ENCODE measurements around the gene TOX2. TPM values are rescaled to one million over a fixed set of nuclear protein-coding genes. Genes with fewer than 3 reads are reported as not detected.
A peak's percentile ranks its signal among the peaks of the same experiment; 100 is the strongest.

TOX2 gene
- total RNA-seq, 5 donors from 2014 or later (not counting 1 experiment from before 2014, with no cell fraction given), result 0.38 to 3.0 (median 1.6) TPM

GRCh38 chr20:43988867-43989266, 74.2 kb downstream of the TOX2 start:
- CTCF ChIA-PET, result no interaction called here
- ATAC-seq (replicated peaks in 1 of 4), result no peak
- Histone ChIP-seq H3K27ac (ENCODE audit: low read length) (no peak overlapping the region), H3K4me1 (ENCODE audit: control insufficient read depth in 1 of 2, extremely low read depth in 1 of 2, insufficient read depth in 2 of 2, low read length in 2 of 2) (peaks cover 4 to 9% of the 10 kb centered on the region in 2 experiments), H3K4me3 (ENCODE audit: control insufficient read depth in 1 of 2, extremely low read depth in 1 of 2, low read length in 1 of 2) (no peak overlapping the region), H3K27me3 (replicated peaks in 1 of 2; ENCODE audit: control insufficient read depth in 2 of 2, extremely low read depth in 1 of 2, insufficient read depth in 2 of 2, low read length in 1 of 2) (peaks cover 0 to 12% of the 10 kb centered on the region in 2 experiments), H3K9me3 (no peaks in the 10 kb centered on the region), H3K36me3 (ENCODE audit: control insufficient read depth in 2 of 2, extremely low read depth in 1 of 2, insufficient read depth in 1 of 2, low read length in 1 of 2) (no peaks in the 10 kb centered on the region)
- WGBS (ENCODE audit: insufficient coverage), result 90% methylated on average over 1 of the region's 1 CpG
- H3K9me3 Mint-ChIP-seq, result peaks cover 0 to 4% (median 0%) of the 10 kb centered on the region in 3 donors
- peaks cover 7 to 15% (median 11%) of the 10 kb centered on the region in 3 donors for H3K4me1 Mint-ChIP-seq
- POLR2A ChIA-PET, result interaction anchor here in 1 of 2 donors (0.7 kb wide), 1 partner anchor 24 kb away, joined by 5 read pairs; no protein-coding TSS in a partner anchor
- no peak for DNase-seq
- no peaks in the 10 kb centered on the region for H3K27me3 Mint-ChIP-seq
- H3K4me3 Mint-ChIP-seq, result no peak overlapping the region
- H3K36me3 Mint-ChIP-seq, result no peaks in the 10 kb centered on the region
- no peak overlapping the region for H3K27ac Mint-ChIP-seq

- ATAC-seq (replicated peaks in 1 of 4) (no peak), DNase-seq (no peak)
- ChIA-PET POLR2A (no interaction called here), CTCF (no interaction called here)
- peaks cover 5 to 17% (median 7%) of the 10 kb centered on the region in 3 donors for H3K4me1 Mint-ChIP-seq
- H3K27ac ChIP-seq (ENCODE audit: low read length), result no peak overlapping the region
- peaks cover 0 to 4% (median 4%) of the 10 kb centered on the region in 3 donors for H3K9me3 Mint-ChIP-seq
- H3K36me3 Mint-ChIP-seq, result no peaks in the 10 kb centered on the region
- H3K4me3 Mint-ChIP-seq, result no peak overlapping the region
- H3K4me1 ChIP-seq (ENCODE audit: control insufficient read depth in 1 of 2, extremely low read depth in 1 of 2, insufficient read depth in 2 of 2, low read length in 2 of 2), result peaks cover 0 to 4% of the 10 kb centered on the region in 2 experiments
- no peaks in the 10 kb centered on the region for H3K27me3 Mint-ChIP-seq
- no peaks in the 10 kb centered on the region for H3K9me3 ChIP-seq
- H3K27ac Mint-ChIP-seq, result no peak overlapping the region
- peaks cover 0 to 15% of the 10 kb centered on the region in 2 experiments for H3K27me3 ChIP-seq (replicated peaks in 1 of 2; ENCODE audit: control insufficient read depth in 2 of 2, extremely low read depth in 1 of 2, insufficient read depth in 2 of 2, low read length in 1 of 2)
- WGBS (ENCODE audit: insufficient coverage), result no CpG with 5 or more reads among the region's 5 CpGs
- no peak overlapping the region for H3K4me3 ChIP-seq (ENCODE audit: control insufficient read depth in 1 of 2, extremely low read depth in 1 of 2, low read length in 1 of 2)
- no peaks in the 10 kb centered on the region for H3K36me3 ChIP-seq (ENCODE audit: control insufficient read depth in 2 of 2, extremely low read depth in 1 of 2, insufficient read depth in 1 of 2, low read length in 1 of 2)
Observed at GRCh38 chr20:43991261-43991660, 76.6 kb downstream of the TOX2 start.

GRCh38 chr20:43991982-43992381, 77.3 kb downstream of the TOX2 start:
- peaks cover 0 to 8% of the 10 kb centered on the region in 2 experiments for H3K4me1 ChIP-seq (ENCODE audit: control insufficient read depth in 1 of 2, extremely low read depth in 1 of 2, insufficient read depth in 2 of 2, low read length in 2 of 2)
- Mint-ChIP-seq H3K4me1 (peaks cover 6 to 22% (median 10%) of the 10 kb centered on the region in 3 donors), H3K4me3 (no peak overlapping the region), H3K9me3 (peaks cover 0 to 4% (median 4%) of the 10 kb centered on the region in 3 donors), H3K27ac (no peak overlapping the region), H3K36me3 (no peaks in the 10 kb centered on the region), H3K27me3 (no peaks in the 10 kb centered on the region)
- H3K4me3 ChIP-seq (ENCODE audit: control insufficient read depth in 1 of 2, extremely low read depth in 1 of 2, low read length in 1 of 2), result no peak overlapping the region
- no peaks in the 10 kb centered on the region for H3K9me3 ChIP-seq
- no peak for ATAC-seq (replicated peaks in 1 of 4)
- H3K27me3 ChIP-seq (replicated peaks in 1 of 2; ENCODE audit: control insufficient read depth in 2 of 2, extremely low read depth in 1 of 2, insufficient read depth in 2 of 2, low read length in 1 of 2), result peaks cover 0 to 15% of the 10 kb centered on the region in 2 experiments
- no peaks in the 10 kb centered on the region for H3K36me3 ChIP-seq (ENCODE audit: control insufficient read depth in 2 of 2, extremely low read depth in 1 of 2, insufficient read depth in 1 of 2, low read length in 1 of 2)
- WGBS (ENCODE audit: insufficient coverage), result 84% methylated on average over 8 of the region's 11 CpGs
- DNase-seq, result no peak
- ChIA-PET POLR2A (no interaction called here), CTCF (no interaction called here)
- no peak overlapping the region for H3K27ac ChIP-seq (ENCODE audit: low read length)

- WGBS (ENCODE audit: insufficient coverage), result 94% methylated on average over 4 of the region's 10 CpGs
- Mint-ChIP-seq H3K36me3 (no peaks in the 10 kb centered on the region), H3K9me3 (peaks cover 0 to 4% (median 4%) of the 10 kb centered on the region in 3 donors), H3K27ac (no peak overlapping the region), H3K4me3 (no peak overlapping the region), H3K27me3 (no peaks in the 10 kb centered on the region), H3K4me1 (peaks cover 6 to 18% (median 10%) of the 10 kb centered on the region in 3 donors)
- POLR2A ChIA-PET, result no interaction called here
- Histone ChIP-seq H3K9me3 (no peaks in the 10 kb centered on the region), H3K27me3 (replicated peaks in 1 of 2; ENCODE audit: control insufficient read depth in 2 of 2, extremely low read depth in 1 of 2, insufficient read depth in 2 of 2, low read length in 1 of 2) (peaks cover 0 to 15% of the 10 kb centered on the region in 2 experiments), H3K27ac (ENCODE audit: low read length) (no peak overlapping the region), H3K36me3 (ENCODE audit: control insufficient read depth in 2 of 2, extremely low read depth in 1 of 2, insufficient read depth in 1 of 2, low read length in 1 of 2) (no peaks in the 10 kb centered on the region), H3K4me1 (ENCODE audit: control insufficient read depth in 1 of 2, extremely low read depth in 1 of 2, insufficient read depth in 2 of 2, low read length in 2 of 2) (peaks cover 0 to 8% of the 10 kb centered on the region in 2 experiments), H3K4me3 (ENCODE audit: control insufficient read depth in 1 of 2, extremely low read depth in 1 of 2, low read length in 1 of 2) (no peak overlapping the region)
- ATAC-seq (replicated peaks in 1 of 4), result no peak
- DNase-seq, result no peak
- CTCF ChIA-PET, result no interaction called here
Observed at GRCh38 chr20:43992885-43993284, 78.2 kb downstream of the TOX2 start.

GRCh38 chr20:43993560-43993959, 78.9 kb downstream of the TOX2 start:
- no peaks in the 10 kb centered on the region for H3K36me3 Mint-ChIP-seq
- DNase-seq (no peak), ATAC-seq (replicated peaks in 1 of 4) (no peak)
- H3K27ac ChIP-seq (ENCODE audit: low read length), result no peak overlapping the region
- H3K4me3 Mint-ChIP-seq, result no peak overlapping the region
- CTCF ChIA-PET, result interaction anchor here in 1 of 2 donors (0.6 kb wide), 1 partner anchor 321 kb away, joined by 3 read pairs; no protein-coding TSS in a partner anchor
- no peaks in the 10 kb centered on the region for H3K27me3 Mint-ChIP-seq
- no peak overlapping the region for H3K27ac Mint-ChIP-seq
- H3K9me3 Mint-ChIP-seq, result peaks cover 0 to 4% (median 4%) of the 10 kb centered on the region in 3 donors
- no peaks in the 10 kb centered on the region for H3K36me3 ChIP-seq (ENCODE audit: control insufficient read depth in 2 of 2, extremely low read depth in 1 of 2, insufficient read depth in 1 of 2, low read length in 1 of 2)
- no peak overlapping the region for H3K4me3 ChIP-seq (ENCODE audit: control insufficient read depth in 1 of 2, extremely low read depth in 1 of 2, low read length in 1 of 2)
- peaks cover 4 to 14% (median 4%) of the 10 kb centered on the region in 3 donors for H3K4me1 Mint-ChIP-seq
- POLR2A ChIA-PET, result no interaction called here
- 67% methylated on average over 3 of the region's 4 CpGs for WGBS (ENCODE audit: insufficient coverage)
- H3K9me3 ChIP-seq, result no peaks in the 10 kb centered on the region
- H3K4me1 ChIP-seq (ENCODE audit: control insufficient read depth in 1 of 2, extremely low read depth in 1 of 2, insufficient read depth in 2 of 2, low read length in 2 of 2), result peaks cover 0 to 6% of the 10 kb centered on the region in 2 experiments
- H3K27me3 ChIP-seq (replicated peaks in 1 of 2; ENCODE audit: control insufficient read depth in 2 of 2, extremely low read depth in 1 of 2, insufficient read depth in 2 of 2, low read length in 1 of 2), result peaks cover 0 to 15% of the 10 kb centered on the region in 2 experiments

GRCh38 chr20:43994486-43995100, 79.9 kb downstream of the TOX2 start:
- H3K27ac Mint-ChIP-seq, result peak overlapping the region in 1 of 2 donors; percentile 23
- Histone ChIP-seq H3K27ac (ENCODE audit: low read length) (no peak overlapping the region), H3K9me3 (no peaks in the 10 kb centered on the region), H3K4me3 (ENCODE audit: control insufficient read depth in 1 of 2, extremely low read depth in 1 of 2, low read length in 1 of 2) (no peak overlapping the region), H3K27me3 (replicated peaks in 1 of 2; ENCODE audit: control insufficient read depth in 2 of 2, extremely low read depth in 1 of 2, insufficient read depth in 2 of 2, low read length in 1 of 2) (peaks cover 0 to 15% of the 10 kb centered on the region in 2 experiments), H3K36me3 (ENCODE audit: control insufficient read depth in 2 of 2, extremely low read depth in 1 of 2, insufficient read depth in 1 of 2, low read length in 1 of 2) (no peaks in the 10 kb centered on the region), H3K4me1 (ENCODE audit: control insufficient read depth in 1 of 2, extremely low read depth in 1 of 2, insufficient read depth in 2 of 2, low read length in 2 of 2) (peaks cover 0 to 4% of the 10 kb centered on the region in 2 experiments)
- H3K27me3 Mint-ChIP-seq, result no peaks in the 10 kb centered on the region
- H3K36me3 Mint-ChIP-seq, result no peaks in the 10 kb centered on the region
- no peak for ATAC-seq (replicated peaks in 1 of 4)
- H3K4me3 Mint-ChIP-seq, result no peak overlapping the region
- H3K9me3 Mint-ChIP-seq, result peaks cover 0 to 4% (median 4%) of the 10 kb centered on the region in 3 donors
- no peak for DNase-seq
- CTCF ChIA-PET, result interaction anchor here in 1 of 2 donors (0.6 kb wide), 1 partner anchor 13 kb away, joined by 3 read pairs; no protein-coding TSS in a partner anchor
- peaks cover 3 to 12% (median 4%) of the 10 kb centered on the region in 3 donors for H3K4me1 Mint-ChIP-seq
- 93% methylated on average over 3 of the region's 11 CpGs for WGBS (ENCODE audit: insufficient coverage)
- POLR2A ChIA-PET, result no interaction called here
